SK-N-SH (cell line): ENCODE results near the gene BRD4. TPM values are rescaled to one million over a fixed set of nuclear protein-coding genes. Genes with fewer than 3 reads are reported as not detected.

Source experiments
- CTCF ChIA-PET: fragments of 300-600, 350-600 bp; formaldehyde crosslinking; extraction: SDS; loops from one replicate; lab custom pipeline; 2021; lab: Yijun Ruan, JAX
- POLR2A ChIA-PET: fragments of 350-600 bp; sonication (Branson Sonifier 250); formaldehyde crosslinking; extraction: SDS; loops from one replicate; lab custom pipeline; 2020; ENCODE audit warnings: antibody characterized with exemption, inconsistent platforms; lab: Yijun Ruan, JAX
- DNase-seq: peaks from one replicate; pipeline ENCODE4 v3.0.0; 2012
- H2AFZ ChIP-seq: fragments of 200-600 bp; sonication (generic); 2 replicates; pipeline ENCODE4 v1.8.1; 2016; ENCODE audit warnings: antibody characterized with exemption, mild to moderate bottlenecking, low read depth
- H3F3A ChIP-seq: fragments of 200-600 bp; sonication (generic); replicated peaks from 2 replicates; pipeline ENCODE3; 2016; ENCODE audit warnings: antibody characterized with exemption, mild to moderate bottlenecking; ENCODE audit not compliant: insufficient read depth
- H3K27ac ChIP-seq, 2 experiments: fragments of 200-500 bp in 1 of 2; fragments of 200-600 bp in 1 of 2; sonication (Bioruptor generic) in 1 of 2; sonication (generic), shearing (Covaris generic) in 1 of 2; 2 replicates each; pipeline versions ENCODE4 v1.5.1 to v1.6.1; 2014 to 2016; ENCODE audit warnings: low read depth in 2 of 2, inconsistent platforms in 1 of 2, low read length in 1 of 2, mild to moderate bottlenecking in 1 of 2, mixed read lengths in 1 of 2
- H3K27me3 ChIP-seq: fragments of 200-600 bp; sonication (generic), shearing (Covaris generic); 2 replicates; pipeline ENCODE4 v1.6.1; 2016; ENCODE audit warnings: mixed run types; ENCODE audit not compliant: insufficient read depth
- H3K36me3 ChIP-seq, 2 experiments: fragments of 200-500 bp in 1 of 2; fragments of 200-600 bp in 1 of 2; sonication (Bioruptor generic) in 1 of 2; sonication (generic) in 1 of 2; replicated peaks in 1 of 2; 2 replicates each; pipeline versions ENCODE3 to v1.5.1; 2014 to 2016; ENCODE audit warnings: low read length in 1 of 2, mild to moderate bottlenecking in 1 of 2; ENCODE audit not compliant: insufficient read depth in 2 of 2, control insufficient read depth in 1 of 2
- H3K4me1 ChIP-seq, 2 experiments: fragments of 200-500 bp in 1 of 2; fragments of 200-600 bp in 1 of 2; sonication (Bioruptor generic) in 1 of 2; sonication (generic), shearing (Covaris generic) in 1 of 2; 2 replicates each; pipeline versions ENCODE4 v1.5.1 to v1.6.1; 2014 to 2016; ENCODE audit warnings: low read depth in 1 of 2, low read length in 1 of 2, mixed run types in 1 of 2; ENCODE audit not compliant: insufficient read depth in 2 of 2, control insufficient read depth in 1 of 2
- H3K4me2 ChIP-seq: fragments of 200-600 bp; sonication (generic), shearing (Covaris generic); 2 replicates; pipeline ENCODE4 v1.6.1; 2017; ENCODE audit warnings: mixed run types
- H3K4me3 ChIP-seq, 2 experiments: fragments of 200-500 bp in 1 of 2; fragments of 200-600 bp in 1 of 2; sonication (Bioruptor generic) in 1 of 2; sonication (generic), shearing (Covaris generic) in 1 of 2; 2 replicates each; pipeline versions ENCODE4 v1.5.1 to v1.8.1; 2014 to 2016; ENCODE audit warnings: low read depth in 2 of 2, inconsistent platforms in 1 of 2, low read length in 1 of 2, mild to moderate bottlenecking in 1 of 2, mixed read lengths in 1 of 2, moderate library complexity in 1 of 2
- H3K79me2 ChIP-seq: fragments of 200-600 bp; sonication (generic); 2 replicates; pipeline ENCODE4 v1.8.1; 2017; ENCODE audit warnings: mild to moderate bottlenecking; ENCODE audit not compliant: insufficient read depth
- H3K9ac ChIP-seq: fragments of 200-600 bp; sonication (generic); 2 replicates; pipeline ENCODE4 v1.6.1; 2017; ENCODE audit warnings: mixed run types
- H3K9me2 ChIP-seq: fragments of 200-600 bp; sonication (generic); 2 replicates; pipeline ENCODE4 v1.6.1; 2017; ENCODE audit warnings: mixed run types
- H3K9me3 ChIP-seq: fragments of 200-600 bp; sonication (generic); 2 replicates; pipeline ENCODE4 v1.6.1; 2017; ENCODE audit warnings: mixed run types, mild to moderate bottlenecking, moderate library complexity
- H4K20me1 ChIP-seq: fragments of 200-600 bp; sonication (generic); 2 replicates; pipeline ENCODE4 v1.6.1; 2017; ENCODE audit warnings: mild to moderate bottlenecking, mixed run types; ENCODE audit not compliant: insufficient read depth
- ELF1 ChIP-seq: IDR thresholded peaks from 2 replicates; pipeline ENCODE4 v1.4.0; 2012
- EP300 ChIP-seq, 2 experiments: IDR thresholded peaks; 2 replicates each; pipeline versions ENCODE4 v1.4.0 to v1.6.1; 2012; ENCODE audit warnings: borderline replicate concordance in 1 of 2, low read depth in 1 of 2, low read length in 1 of 2
- FOSL2 ChIP-seq: IDR thresholded peaks from 2 replicates; pipeline ENCODE4 v1.4.0; 2012; ENCODE audit warnings: low read depth, mild to moderate bottlenecking, moderate library complexity, borderline replicate concordance
- FOXM1 ChIP-seq: IDR thresholded peaks from 2 replicates; pipeline ENCODE4 v1.4.0; 2012; ENCODE audit warnings: low read depth, mild to moderate bottlenecking
- GABPA ChIP-seq: IDR thresholded peaks from 2 replicates; pipeline ENCODE4 v1.4.0; 2012; ENCODE audit warnings: low read depth, mild to moderate bottlenecking
- GATA2 ChIP-seq: sonication (generic); formaldehyde crosslinking; IDR thresholded peaks from 2 replicates; pipeline ENCODE4 v1.5.0; 2020; ENCODE audit warnings: mild to moderate bottlenecking, missing genetic modification reagents
- IRF3 ChIP-seq: fragments of 150-350 bp; IDR thresholded peaks from 2 replicates; pipeline ENCODE4 v1.6.1; 2016; ENCODE audit warnings: mild to moderate bottlenecking, low read depth, low read length
- JUND ChIP-seq: IDR thresholded peaks from 2 replicates; pipeline ENCODE4 v1.4.0; 2012
- MAX ChIP-seq: IDR thresholded peaks from 2 replicates; pipeline ENCODE4 v1.4.0; 2012; ENCODE audit warnings: low read depth
- MXI1 ChIP-seq: IDR thresholded peaks from 2 replicates; pipeline ENCODE4 v1.6.1; 2012; ENCODE audit warnings: mild to moderate bottlenecking, low read depth, low read length, improper control_type of control experiment
- NFIC ChIP-seq: IDR thresholded peaks from 2 replicates; pipeline ENCODE4 v1.4.0; 2012; ENCODE audit warnings: borderline replicate concordance
- PBX3 ChIP-seq: IDR thresholded peaks from 2 replicates; pipeline ENCODE4; 2012
- RAD21 ChIP-seq: IDR thresholded peaks from 2 replicates; pipeline ENCODE4 v1.6.1; 2012; ENCODE audit warnings: mild to moderate bottlenecking, low read length
- RCOR1 ChIP-seq: fragments of 150-350 bp; IDR thresholded peaks from 2 replicates; pipeline ENCODE4 v1.6.1; 2017; ENCODE audit warnings: antibody characterized with exemption, low read length
- SMC3 ChIP-seq: IDR thresholded peaks from 2 replicates; pipeline ENCODE4 v1.6.1; 2012; ENCODE audit warnings: low read depth, low read length, improper control_type of control experiment
- TAF1 ChIP-seq: IDR thresholded peaks from 2 replicates; pipeline ENCODE4 v1.6.1; 2012; ENCODE audit warnings: low read depth, mild to moderate bottlenecking, low read length, moderate library complexity, borderline replicate concordance
- TCF12 ChIP-seq: IDR thresholded peaks from 2 replicates; pipeline ENCODE4 v1.4.0; 2012
- USF2 ChIP-seq: fragments of 150-350 bp; IDR thresholded peaks from 2 replicates; pipeline ENCODE4 v1.6.1; 2017; ENCODE audit warnings: antibody characterized with exemption, low read length, low read depth, borderline replicate concordance
- YY1 ChIP-seq: IDR thresholded peaks from 2 replicates; pipeline ENCODE4 v1.4.0; 2012; ENCODE audit warnings: low read depth, mild to moderate bottlenecking
- ZBTB33 ChIP-seq: IDR thresholded peaks from 2 replicates; pipeline ENCODE4 v1.4.0; 2012; ENCODE audit warnings: low read depth, borderline replicate concordance
- WGBS: methylation state at CpG from one replicate; pipeline ENCODE4 v1.1.6; 2017; ENCODE audit warnings: low lambda C conversion rate; 5-methylcytosine and 5-hydroxymethylcytosine counted together
- polyA plus RNA-seq, 3 experiments: library from polyadenylated mRNA; depleted of rRNA; stranded (reverse); fragments of >200 nt; gene quantifications; 2 replicates each; pipeline ENCODE4 v1.2.3, GENCODE V29; 2012

The BRD4 gene
- polyA plus RNA-seq, 1 of the 3 experiments (the other 2 are of a cell fraction) = 10.0 TPM

- Histone ChIP-seq H3K4me1 (0 out of 4 replicates have a peak, but pooled peaks cover 0 to 5% of the 10 kb centered on the region in 2 experiments), H3K9me3 (no peaks in the 10 kb centered on the region), H2AFZ (no peak overlapping the region), H3K79me2 (peaks cover 33% of the 10 kb centered on the region; the same call in 1 of the 2 replicates), H3K27ac (no peak overlapping the region), H3K4me3 (no peak overlapping the region), H3K4me2 (no peak overlapping the region), H3K27me3 (no peaks in the 10 kb centered on the region), H3F3A (peaks cover 8% of the 10 kb centered on the region), H4K20me1 (no peaks in the 10 kb centered on the region; the same call in 1 of the 2 replicates), H3K9me2 (no peaks in the 10 kb centered on the region), H3K36me3 (peaks cover 0 to 4% of the 10 kb centered on the region in 2 experiments), H3K9ac (no peak overlapping the region)
- CTCF ChIA-PET = interaction anchor here (0.7 kb wide), 1 partner anchor 57 kb away, joined by 4 read pairs; no protein-coding TSS in a partner anchor
- 97% methylated on average over 4 of the region's 4 CpGs for WGBS
- no peak for DNase-seq
- POLR2A ChIA-PET = no interaction called here
- TF ChIP-seq ZBTB33 (no peak), IRF3 (no peak), GABPA (no peak), NFIC (no peak), TAF1 (no peak), MXI1 (no peak), RCOR1 (no peak), JUND (no peak), MAX (no peak), SMC3 (no peak), FOXM1 (no peak), YY1 (no peak), FOSL2 (no peak), RAD21 (no peak), GATA2 (CRISPR knock-in tag) (no peak), USF2 (no peak), EP300 (IDR thresholded peaks at IDR 0.05; ENCODE audit: borderline replicate concordance in 1 of 2, low read depth in 1 of 2, low read length in 1 of 2) (no peak), TCF12 (no peak), PBX3 (no peak), ELF1 (no peak)
Observed at GRCh38 chr19:15340086-15340485, 7.7 kb upstream of the BRD4 start.
